Right cardiac atrium (tissue), 5 donors: ENCODE results near the gene WNT2B. TPM values are rescaled to one million over a fixed set of nuclear protein-coding genes. Genes with fewer than 3 reads are reported as not detected.
A peak's percentile ranks its signal among the peaks of the same experiment; 100 is the strongest.
"Not testable (repeated sequence)": the region's sequence is repeated elsewhere in the genome, so short reads cannot be mapped to it uniquely, and the experiment has no call there.

Experiments used
- ATAC-seq, 2 donors: fragments of 200-7000 bp; cut with Tn5 transposase; one replicate each; pipeline versions ENCODE4 v1.8.0 to v1.9.1; 2020; ENCODE audit warnings: moderate library complexity in 2 of 2, mild to moderate bottlenecking in 1 of 2
- DNase-seq, 3 donors: peaks; one replicate each; pipeline ENCODE4 v3.0.0-alpha.2; 2020
- H3K27ac ChIP-seq: one replicate; pipeline ENCODE4 v1.5.1; 2013; ENCODE audit warnings: mild to moderate bottlenecking, low read length, control low read depth, moderate library complexity
- H3K27me3 ChIP-seq: one replicate; pipeline ENCODE4 v1.6.1; 2013; ENCODE audit not compliant: control insufficient read depth, insufficient read depth
- H3K4me1 ChIP-seq: one replicate; pipeline ENCODE4 v1.6.1; 2013; ENCODE audit warnings: low read length; ENCODE audit not compliant: control insufficient read depth, insufficient read depth
- H3K4me3 ChIP-seq: one replicate; pipeline ENCODE4 v1.5.1; 2013; ENCODE audit warnings: low read length, control low read depth
- H3K9me3 ChIP-seq: one replicate; pipeline ENCODE4 v1.6.1; 2013; ENCODE audit warnings: low read length; ENCODE audit not compliant: control insufficient read depth
- WGBS: extraction: QIAGEN DNeasy Blood & Tissue Kit; methylation state at CpG from one replicate; pipeline ENCODE4 v1.1.7; 2013; 5-methylcytosine and 5-hydroxymethylcytosine counted together
- intact Hi-C, 4 donors: fragments of 100-400 bp; cut with DNase I; formaldehyde crosslinking; loops; one replicate each; pipeline versions ENCODE4 v1.11.0 to v1.14.0; 2022 to 2023
- polyA plus RNA-seq: library from polyadenylated mRNA; stranded (reverse); fragments of 200-250 nt; gene quantifications from one replicate; pipeline ENCODE4 v1.2.3, GENCODE V29; 2013
- total RNA-seq, 4 donors: library from RNA; stranded (reverse); fragmentation: NEBNext Ultra II Directional; extraction: Animal tissue kit (Norgen Biotek cat#: 25700); gene quantifications; one replicate each; pipeline ENCODE4 v1.2.1, GENCODE V29; 2021
- donor health status: healthy with polysubstance abuse.
- donor health status: DM: no; HTN: yes; CAD: no.
- donor health status: DM: no; HTN: no; CAD: no.
- donor health status: DM: no; HTN: yes; CAD: no; lungs with severe emphysema.
- donor health status: DM: yes; HTN: yes; CAD: no.

Gene WNT2B
- total and polyA plus RNA-seq, 5 donors = 3.5 to 14.1 (median 11.1) TPM

- Histone ChIP-seq H3K4me1 (no peaks in the 10 kb centered on the region), H3K27ac (no peak overlapping the region), H3K9me3 (peaks cover 2% of the 10 kb centered on the region), H3K27me3 (no peaks in the 10 kb centered on the region), H3K4me3 (no peak overlapping the region)
- intact Hi-C loops = no loop called here
- ATAC-seq (no peak), DNase-seq (no peak)
Measured at GRCh38 chr1:112477550-112477949, 31.2 kb upstream of the WNT2B start.

- intact Hi-C loops = no loop called here
- ATAC-seq = no peak
- no peak for DNase-seq
- 94% methylated on average over 1 of the region's 1 CpG for WGBS
- H3K4me3 ChIP-seq = no peak overlapping the region
- H3K27me3 ChIP-seq = no peaks in the 10 kb centered on the region
- peaks cover 2% of the 10 kb centered on the region for H3K9me3 ChIP-seq
- H3K4me1 ChIP-seq = no peaks in the 10 kb centered on the region
- H3K27ac ChIP-seq = no peak overlapping the region
Measured at GRCh38 chr1:112478314-112478713, 30.5 kb upstream of the WNT2B start.

- intact Hi-C loops, H3K4me3 ChIP-seq, H3K27me3 ChIP-seq, DNase-seq, ATAC-seq, H3K9me3 ChIP-seq, H3K27ac ChIP-seq, H3K4me1 ChIP-seq: not testable (repeated sequence)
- 93% methylated on average over 1 of the region's 1 CpG for WGBS
Measured at GRCh38 chr1:112486063-112486462, 22.7 kb upstream of the WNT2B start.

GRCh38 chr1:112487686-112488085 lies 21.1 kb upstream of the WNT2B start:
- intact Hi-C loops, H3K27ac ChIP-seq, H3K4me3 ChIP-seq, H3K27me3 ChIP-seq, H3K9me3 ChIP-seq, DNase-seq, H3K4me1 ChIP-seq, ATAC-seq: not testable (repeated sequence)
- 82% methylated on average over 6 of the region's 6 CpGs for WGBS

- no peaks in the 10 kb centered on the region for H3K9me3 ChIP-seq
- DNase-seq (no peak), ATAC-seq (no peak)
- 96% methylated on average over 5 of the region's 5 CpGs for WGBS
- H3K4me1 ChIP-seq = no peaks in the 10 kb centered on the region
- intact Hi-C loops = no loop called here
- no peak overlapping the region for H3K4me3 ChIP-seq
- no peaks in the 10 kb centered on the region for H3K27me3 ChIP-seq
- H3K27ac ChIP-seq = no peak overlapping the region
Measured at GRCh38 chr1:112488141-112488540, 20.6 kb upstream of the WNT2B start.

- Histone ChIP-seq H3K27me3 (no peaks in the 10 kb centered on the region), H3K4me3 (no peak overlapping the region), H3K27ac (no peak overlapping the region), H3K4me1 (no peaks in the 10 kb centered on the region), H3K9me3 (no peaks in the 10 kb centered on the region)
- intact Hi-C loops = no loop called here
- no peak for DNase-seq
- WGBS = 90% methylated on average over 1 of the region's 1 CpG
- ATAC-seq = no peak
Measured at GRCh38 chr1:112492076-112492475, 16.7 kb upstream of the WNT2B start.

- no peaks in the 10 kb centered on the region for H3K27me3 ChIP-seq
- no peak overlapping the region for H3K27ac ChIP-seq
- ATAC-seq (no peak), DNase-seq (no peak)
- no peak overlapping the region for H3K4me3 ChIP-seq
- H3K9me3 ChIP-seq = no peaks in the 10 kb centered on the region
- intact Hi-C loops = no loop called here
- H3K4me1 ChIP-seq = no peaks in the 10 kb centered on the region
- 82% methylated on average over 6 of the region's 6 CpGs for WGBS
Measured at GRCh38 chr1:112493351-112493750, 15.4 kb upstream of the WNT2B start.

- H3K9me3 ChIP-seq = no peaks in the 10 kb centered on the region
- ATAC-seq = no peak
- H3K27ac ChIP-seq = no peak overlapping the region
- no peaks in the 10 kb centered on the region for H3K27me3 ChIP-seq
- 85% methylated on average over 5 of the region's 5 CpGs for WGBS
- intact Hi-C loops = no loop called here
- no peak for DNase-seq
- no peak overlapping the region for H3K4me3 ChIP-seq
- no peaks in the 10 kb centered on the region for H3K4me1 ChIP-seq
Measured at GRCh38 chr1:112496290-112496689, 12.5 kb upstream of the WNT2B start.

- DNase-seq = peak; percentile 79 to 93 (median 93)
- Histone ChIP-seq H3K27ac (peak overlapping the region; percentile 21), H3K27me3 (no peaks in the 10 kb centered on the region), H3K4me1 (peaks cover 3% of the 10 kb centered on the region), H3K4me3 (peak overlapping the region; percentile 54), H3K9me3 (no peaks in the 10 kb centered on the region)
- intact Hi-C loops = loop anchor here in 3 of 4 donors (5.0 to 10.0 kb wide), 2 partner anchors 203 to 205 kb away; partner anchors contain the start of gene RHOC (in 3 of the 3)
- ATAC-seq = peak; percentile 88 to 90
- WGBS = 4% methylated on average over 65 of the region's 65 CpGs
Measured at GRCh38 chr1:112501810-112502641, 6.7 kb upstream of the WNT2B start.

- ATAC-seq (peak; percentile 22 to 30), DNase-seq (peak in 1 of 3 donors; percentile 64)
- Histone ChIP-seq H3K27me3 (no peaks in the 10 kb centered on the region), H3K9me3 (no peaks in the 10 kb centered on the region), H3K4me1 (peaks cover 3% of the 10 kb centered on the region), H3K27ac (no peak overlapping the region), H3K4me3 (no peak overlapping the region)
- WGBS = 63% methylated on average over 2 of the region's 2 CpGs
- intact Hi-C loops = loop anchor here in 3 of 4 donors (5.0 to 10.0 kb wide), 2 partner anchors 202 to 204 kb away; partner anchors contain the start of gene RHOC (in 3 of the 3)
Measured at GRCh38 chr1:112502826-112503225, 5.9 kb upstream of the WNT2B start.

- 70% methylated on average over 11 of the region's 11 CpGs for WGBS
- Histone ChIP-seq H3K27ac (no peak overlapping the region), H3K4me3 (no peak overlapping the region), H3K9me3 (no peaks in the 10 kb centered on the region), H3K4me1 (peaks cover 3% of the 10 kb centered on the region), H3K27me3 (no peaks in the 10 kb centered on the region)
- DNase-seq (peak; percentile 22 to 77 (median 60)), ATAC-seq (no peak)
- intact Hi-C loops = loop anchor here in 3 of 4 donors (5.0 to 10.0 kb wide), 2 partner anchors 201 to 203 kb away; partner anchors contain the start of gene RHOC (in 3 of the 3)
Measured at GRCh38 chr1:112504001-112504660, 4.6 kb upstream of the WNT2B start.
